Prostate gland (tissue), 2 donors: ENCODE data around the gene SELENOP.

Source experiments
- POLR2A ChIP-seq: fragments of 450-650 bp; IDR thresholded peaks from one replicate; pipeline ENCODE4 v1.6.1; 2016; ENCODE audit warnings: antibody characterized with exemption, mild to moderate bottlenecking
- POLR2AphosphoS5 ChIP-seq: sonication (generic); formaldehyde crosslinking; IDR thresholded peaks from one replicate; pipeline ENCODE4 v1.6.1; 2017; ENCODE audit warnings: antibody characterized with exemption
- TF ChIP-seq, protein P1 (sequence below), 4 experiments: fragments of 200-600 bp in 2 of 4; fragments of 450-650 bp in 2 of 4; sonication (generic) in 2 of 4; IDR thresholded peaks; 1 replicate in 3 of 4; 2 replicates in 1 of 4; pipeline ENCODE4 v1.5.1; 2016 to 2019; ENCODE audit warnings: antibody characterized with exemption in 4 of 4, mild to moderate bottlenecking in 2 of 4, moderate library complexity in 2 of 4

DNA sequence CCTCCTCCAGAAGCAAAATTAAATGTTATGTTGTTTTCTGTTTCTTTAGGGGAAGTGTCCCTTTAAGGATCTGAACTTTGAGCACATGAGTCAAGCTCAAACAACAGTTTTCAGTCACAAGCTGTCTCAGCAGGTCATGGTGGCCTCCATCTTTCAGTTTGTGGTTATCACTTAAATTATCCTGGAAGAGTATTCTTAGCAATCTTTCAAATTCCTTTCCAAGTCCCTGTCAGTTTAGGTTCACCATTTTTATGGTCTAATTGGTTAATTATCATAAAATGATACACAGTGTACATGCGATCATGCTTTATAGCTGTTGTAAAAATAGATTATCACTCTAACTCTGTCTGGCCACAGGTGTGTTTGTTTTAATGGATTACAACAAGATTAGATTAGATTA, 43.1 kb upstream of the SELENOP start:
- TF ChIP-seq POLR2A = no peak
- TF ChIP-seq, protein P1, sequence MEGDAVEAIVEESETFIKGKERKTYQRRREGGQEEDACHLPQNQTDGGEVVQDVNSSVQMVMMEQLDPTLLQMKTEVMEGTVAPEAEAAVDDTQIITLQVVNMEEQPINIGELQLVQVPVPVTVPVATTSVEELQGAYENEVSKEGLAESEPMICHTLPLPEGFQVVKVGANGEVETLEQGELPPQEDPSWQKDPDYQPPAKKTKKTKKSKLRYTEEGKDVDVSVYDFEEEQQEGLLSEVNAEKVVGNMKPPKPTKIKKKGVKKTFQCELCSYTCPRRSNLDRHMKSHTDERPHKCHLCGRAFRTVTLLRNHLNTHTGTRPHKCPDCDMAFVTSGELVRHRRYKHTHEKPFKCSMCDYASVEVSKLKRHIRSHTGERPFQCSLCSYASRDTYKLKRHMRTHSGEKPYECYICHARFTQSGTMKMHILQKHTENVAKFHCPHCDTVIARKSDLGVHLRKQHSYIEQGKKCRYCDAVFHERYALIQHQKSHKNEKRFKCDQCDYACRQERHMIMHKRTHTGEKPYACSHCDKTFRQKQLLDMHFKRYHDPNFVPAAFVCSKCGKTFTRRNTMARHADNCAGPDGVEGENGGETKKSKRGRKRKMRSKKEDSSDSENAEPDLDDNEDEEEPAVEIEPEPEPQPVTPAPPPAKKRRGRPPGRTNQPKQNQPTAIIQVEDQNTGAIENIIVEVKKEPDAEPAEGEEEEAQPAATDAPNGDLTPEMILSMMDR (IDR thresholded peaks at IDR 0.05) = no peak
- TF ChIP-seq POLR2AphosphoS5 = no peak
